ENCODE data around the gene BHMT2. TPM values are rescaled to one million over a fixed set of nuclear protein-coding genes. Genes with fewer than 3 reads are reported as not detected.

Gene BHMT2
- total RNA-seq, 1 experiment from 2014 or later, result not detected

- no CpG with 5 or more reads among the region's 5 CpGs for WGBS (ENCODE audit: extremely low coverage, insufficient read length, low lambda C conversion rate)
- Histone ChIP-seq H3K79me1 (ENCODE audit: insufficient read depth, low read depth, low read length, poor library complexity, severe bottlenecking) (no peaks in the 10 kb centered on the region), H2AFZ (ENCODE audit: low read length) (no peak overlapping the region), H4K8ac (replicated peaks; ENCODE audit: insufficient read length, low read depth, low read length) (no peak overlapping the region), H3K14ac (ENCODE audit: insufficient read depth, low read length) (no peak overlapping the region), H3K9me3 (ENCODE audit: control insufficient read depth, low read depth, low read length) (peaks cover 9% of the 10 kb centered on the region), H2AK5ac (ENCODE audit: insufficient read length, low read length) (no peak overlapping the region), H3K4ac (ENCODE audit: low read depth, low read length) (no peak overlapping the region), H3K27me3 (ENCODE audit: insufficient read depth, low read length) (no peaks in the 10 kb centered on the region), H4K91ac (ENCODE audit: insufficient read length, low read depth, low read length) (no peak overlapping the region), H3K18ac (ENCODE audit: insufficient read length, low read depth, low read length) (no peak overlapping the region), H3K23me2 (ENCODE audit: insufficient read length, low read depth, low read length, poor library complexity, severe bottlenecking) (no peaks in the 10 kb centered on the region), H2BK20ac (ENCODE audit: low read depth, low read length, poor library complexity, severe bottlenecking) (no peak overlapping the region), H2BK15ac (ENCODE audit: low read depth, low read length) (no peak overlapping the region), H3K56ac (ENCODE audit: insufficient read length, low read depth, low read length) (no peak overlapping the region), H2BK12ac (ENCODE audit: insufficient read length, low read depth, low read length) (no peak overlapping the region), H3T11ph (ENCODE audit: low read length) (no peak overlapping the region), H3K23ac (ENCODE audit: insufficient read length, low read depth, low read length) (no peak overlapping the region), H4K5ac (ENCODE audit: insufficient read length, low read depth, low read length) (no peak overlapping the region), H3K79me2 (ENCODE audit: insufficient read depth, low read length) (no peaks in the 10 kb centered on the region; the same call in 1 of the 2 replicates), H3K4me1 (ENCODE audit: insufficient read depth, low read length) (no peaks in the 10 kb centered on the region), H3K4me2 (ENCODE audit: insufficient read depth, insufficient read length, low read length) (no peak overlapping the region), H2BK120ac (ENCODE audit: low read depth, low read length, poor library complexity, severe bottlenecking) (no peak overlapping the region), H2BK5ac (ENCODE audit: insufficient read length, low read length) (no peak overlapping the region), H3K9ac (ENCODE audit: extremely low read depth, insufficient read length, low read length) (no peak overlapping the region), H4K20me1 (ENCODE audit: control insufficient read depth, insufficient read depth, insufficient read length) (no peaks in the 10 kb centered on the region), H3K27ac (ENCODE audit: insufficient read length, low read depth, low read length) (no peak overlapping the region)
- Mint-ChIP-seq H3K4me1 (peaks cover 16 to 21% of the 10 kb centered on the region in 2 experiments), H3K4me3 (no peak overlapping the region), H3K36me3 (ENCODE audit: insufficient read depth in 1 of 3, low read depth in 3 of 3) (peaks cover 2 to 8% (median 6%) of the 10 kb centered on the region in 3 experiments; a peak in 6 of 7 replicates), H3K27ac (no peak overlapping the region), H3K9me3 (peaks cover 8 to 9% of the 10 kb centered on the region in 2 experiments), H3K27me3 (ENCODE audit: low read depth) (peaks cover 4% of the 10 kb centered on the region)
- TF ChIP-seq CTCF (conservative IDR thresholded peaks at IDR 0.05), result no peak
- peak; percentile 30 for DNase-seq
Observed at GRCh38 chr5:79135790-79136553, 66.4 kb downstream of the BHMT2 start.

Measured in H9 (cell line).